HG03045 (cell line): ENCODE measurements around the gene HIVEP3.

Experiments
- ATAC-seq: cut with Tn5 transposase; IDR thresholded peaks from one replicate; pipeline ENCODE4 v1.9.1; 2021; ENCODE audit warnings: mild to moderate bottlenecking, moderate library complexity; ENCODE audit not compliant: unreplicated experiment

The HIVEP3 gene

GRCh38 chr1:41545996-41546832, 372.5 kb downstream of the HIVEP3 start:
- ATAC-seq, result no peak

DNA sequence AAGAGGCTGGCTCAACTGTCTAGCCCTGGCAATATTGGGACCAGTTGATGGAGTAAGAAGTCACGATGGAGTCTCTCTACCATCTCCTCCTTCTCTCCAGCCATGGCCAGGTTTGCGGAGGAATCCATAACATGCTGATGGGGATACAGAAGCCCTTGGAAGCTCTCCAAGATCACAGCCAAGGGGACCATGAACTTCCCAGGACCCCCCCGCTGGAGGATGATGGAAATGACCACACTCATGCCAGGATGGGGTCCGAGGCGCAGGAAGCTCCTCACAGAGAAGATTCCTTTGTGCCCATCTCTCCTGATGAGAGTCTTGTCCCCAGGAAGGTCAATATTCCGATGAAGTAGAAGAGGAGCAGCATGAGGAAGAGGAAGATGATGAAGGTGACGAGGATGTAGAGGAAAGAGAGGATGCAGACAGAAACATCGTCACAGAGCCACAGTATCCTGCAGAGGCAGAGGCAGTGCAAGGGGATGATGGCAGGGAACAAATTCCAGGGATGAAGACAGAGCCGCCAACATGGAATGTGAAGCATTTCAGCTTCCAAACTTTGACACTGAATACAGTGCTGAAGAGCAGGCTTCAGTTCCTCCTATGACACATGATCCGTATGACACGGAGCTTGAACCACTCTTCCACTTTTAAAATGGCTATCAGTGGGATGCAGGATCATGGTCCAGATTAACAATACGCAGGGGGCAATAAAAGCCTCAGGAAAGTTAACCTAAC, 376.4 kb downstream of the HIVEP3 start:
- ATAC-seq, result no peak

- ATAC-seq, result no peak
Measured at GRCh38 chr1:41541592-41541952, 377.1 kb downstream of the HIVEP3 start.

DNA sequence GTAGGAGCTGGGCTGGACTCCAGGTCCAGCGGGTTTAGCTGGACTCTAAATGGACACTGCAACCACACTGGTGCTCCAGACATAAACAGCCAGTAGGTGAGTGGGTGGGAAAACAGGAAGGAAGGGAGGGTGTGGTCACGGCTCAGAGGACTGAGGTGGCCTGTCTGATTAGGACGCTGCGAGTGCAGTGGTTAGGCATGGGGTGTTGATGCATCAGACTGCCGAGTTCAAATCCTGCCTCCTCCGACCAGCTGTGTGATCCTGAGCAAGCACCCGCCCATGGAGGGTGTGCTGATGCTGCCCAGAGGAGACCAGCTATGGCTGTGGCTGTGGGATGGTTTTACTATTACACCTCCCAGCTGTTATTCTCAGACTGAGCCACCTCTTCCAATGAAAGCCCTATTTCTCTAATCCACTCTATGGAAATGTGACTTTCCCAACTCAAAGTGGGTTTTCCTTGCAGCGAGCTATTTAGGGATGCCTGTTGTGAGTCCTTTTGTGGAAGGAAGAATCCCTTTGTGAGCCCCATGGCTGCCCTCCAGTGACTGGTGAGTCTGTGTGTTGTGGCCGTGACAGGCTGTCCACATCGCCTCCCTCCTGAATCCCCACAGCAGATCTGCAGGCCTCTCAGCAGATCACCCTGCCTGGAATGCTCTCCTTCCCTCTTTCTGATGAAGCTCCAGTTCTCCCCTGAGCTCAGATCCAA, 377.7 kb downstream of the HIVEP3 start:
- no peak for ATAC-seq

DNA sequence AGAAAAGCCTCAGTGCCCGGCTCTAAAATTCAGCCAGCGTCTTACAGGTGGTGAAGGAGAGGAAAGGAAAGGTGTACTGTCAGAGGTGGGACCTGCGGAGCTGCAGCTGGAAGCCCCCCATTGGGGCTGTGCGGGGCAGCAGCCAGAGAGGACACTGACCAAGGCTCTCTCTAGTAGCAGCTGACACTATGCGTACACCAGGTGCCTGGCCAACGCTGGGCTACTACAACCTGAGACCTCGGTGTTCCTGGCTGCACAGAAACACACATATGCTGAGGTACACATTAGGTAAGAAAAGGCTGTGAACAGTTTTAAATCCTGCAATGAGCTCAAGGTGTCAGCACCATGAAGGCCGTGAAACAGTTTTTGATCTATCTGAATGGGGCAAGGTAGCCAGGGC, 378.7 kb downstream of the HIVEP3 start:
- no peak for ATAC-seq

DNA sequence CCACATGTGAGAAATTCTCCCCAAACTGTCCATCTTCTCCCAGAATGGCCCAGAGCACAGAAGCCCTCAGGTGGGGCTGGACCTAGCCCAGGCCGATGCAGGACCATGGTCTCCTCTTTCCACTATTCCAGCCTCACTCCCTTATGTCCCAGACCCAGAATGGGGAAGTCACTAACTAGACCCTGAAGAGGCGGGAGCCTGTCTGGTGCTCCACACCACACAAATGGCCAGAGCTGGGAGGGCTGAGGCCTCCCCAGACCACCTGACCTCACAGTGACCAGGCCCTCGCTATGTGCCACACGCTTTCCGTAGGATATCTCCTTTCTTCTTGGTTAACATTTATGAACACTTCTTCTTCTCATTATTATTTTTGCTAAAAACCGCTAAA, 379.3 kb downstream of the HIVEP3 start:
- no peak for ATAC-seq

- ATAC-seq, result no peak
Measured at GRCh38 chr1:41538741-41539417, 379.8 kb downstream of the HIVEP3 start.

DNA sequence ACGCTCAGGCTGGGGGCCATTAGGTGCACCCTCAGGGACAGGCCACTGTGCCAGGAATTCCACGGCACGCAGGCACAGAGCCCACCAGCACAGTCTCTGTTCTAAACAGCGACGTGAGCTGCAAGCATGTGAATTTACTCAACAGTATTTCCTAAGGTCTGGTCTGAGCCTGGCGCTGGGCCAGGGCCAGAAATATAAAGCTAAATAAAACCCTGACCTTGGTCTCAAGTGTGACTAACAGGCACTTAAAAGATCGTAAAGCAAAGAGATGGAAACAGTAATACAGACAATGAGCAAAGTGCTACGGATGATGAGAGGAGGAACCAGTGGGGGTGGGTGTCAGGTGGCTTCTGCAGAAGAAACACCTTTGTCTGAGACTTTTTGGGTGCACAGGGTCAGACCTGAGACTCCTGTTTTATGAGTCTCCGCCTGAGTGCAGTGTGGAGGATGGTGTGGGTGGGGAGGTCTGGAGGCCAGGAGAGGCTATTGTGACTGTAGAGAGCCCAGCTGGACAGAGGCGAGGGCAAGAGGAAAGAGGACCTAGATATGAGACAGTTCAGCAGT, 380.9 kb downstream of the HIVEP3 start:
- ATAC-seq, result no peak

GRCh38 chr1:41537251-41537650, 381.5 kb downstream of the HIVEP3 start:
- no peak for ATAC-seq

- ATAC-seq, result no peak
Measured at GRCh38 chr1:41536361-41536802, 382.3 kb downstream of the HIVEP3 start.

DNA sequence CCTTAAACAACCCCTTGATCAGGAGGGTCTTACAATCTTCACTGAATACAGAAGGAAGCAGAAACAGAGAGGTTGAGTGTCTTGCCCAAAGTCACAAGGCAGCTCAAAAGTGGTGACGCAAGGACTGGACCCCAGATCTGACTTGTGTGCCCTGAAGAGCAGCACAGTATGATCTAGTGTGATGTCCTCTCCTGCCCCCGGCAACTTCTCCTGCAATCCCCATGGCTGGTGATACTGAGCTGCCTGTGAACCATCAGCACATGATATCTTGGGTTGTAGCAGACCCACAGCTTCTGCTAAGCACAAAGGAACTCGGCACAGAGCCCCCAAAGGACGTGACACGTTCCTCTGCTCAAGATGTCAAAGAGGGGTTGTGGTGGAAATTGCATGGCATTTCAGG, 383.0 kb downstream of the HIVEP3 start:
- ATAC-seq, result no peak

DNA sequence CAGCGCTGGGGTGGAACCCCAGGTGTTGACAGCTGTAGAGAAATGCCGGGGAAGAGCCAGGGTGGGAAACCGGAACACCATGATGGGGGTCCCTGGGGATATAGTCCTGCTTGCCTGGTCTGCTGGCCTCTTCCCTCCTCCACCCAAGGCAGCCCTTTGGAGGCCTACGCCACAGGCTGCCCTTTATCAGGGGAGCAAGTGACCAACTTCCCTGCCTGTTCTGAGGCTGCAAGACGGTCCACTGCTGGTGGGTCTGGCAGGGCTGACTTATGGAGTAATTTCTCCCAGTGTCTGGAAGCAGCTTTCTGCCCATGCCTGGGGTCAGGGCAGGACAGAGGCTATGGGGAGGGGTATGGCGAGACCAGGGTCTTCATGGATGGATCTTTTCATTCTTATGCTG, 383.4 kb downstream of the HIVEP3 start:
- ATAC-seq, result no peak

DNA sequence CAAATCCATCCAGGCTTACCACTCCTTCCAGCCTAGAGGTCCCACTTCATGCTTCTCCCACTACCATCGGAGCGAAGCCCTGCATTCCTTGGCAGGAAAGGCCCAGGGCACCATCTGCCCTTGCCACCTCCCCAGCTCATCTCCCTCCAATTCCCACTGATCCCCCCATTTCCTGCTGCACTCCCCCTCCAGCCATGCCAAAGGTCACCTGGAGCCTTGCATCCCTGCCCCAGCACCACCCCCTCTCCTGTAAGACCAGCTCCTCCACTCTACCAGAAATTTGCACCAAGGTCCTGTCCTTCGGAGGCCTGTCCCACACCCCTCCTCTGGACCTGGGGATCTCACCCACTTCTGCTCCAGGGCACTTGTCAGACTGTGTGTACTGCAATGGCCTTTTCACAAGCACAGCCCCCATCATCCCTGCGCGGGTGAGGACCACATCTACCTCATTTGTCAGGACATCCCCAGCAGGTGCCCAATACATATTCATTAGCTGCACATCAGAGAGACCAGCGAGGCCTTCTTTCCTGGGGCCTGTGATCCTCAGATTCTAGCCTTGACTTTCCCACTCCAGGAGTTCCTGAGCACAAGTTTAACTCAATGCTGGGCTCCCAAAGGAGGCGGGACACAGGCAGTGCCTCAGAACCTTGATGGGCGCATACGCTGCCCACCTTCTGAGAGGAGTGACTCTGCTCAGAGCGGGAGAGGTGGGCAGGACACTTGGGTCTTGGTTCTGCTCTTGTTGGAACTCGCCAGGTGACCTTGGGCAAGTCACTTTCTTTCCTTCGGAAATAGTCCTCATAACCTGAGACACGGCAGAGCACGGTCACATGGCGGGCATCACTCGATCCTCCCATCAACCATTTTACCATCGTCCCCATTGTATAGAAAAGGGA, 384.3 kb downstream of the HIVEP3 start:
- no peak for ATAC-seq

DNA sequence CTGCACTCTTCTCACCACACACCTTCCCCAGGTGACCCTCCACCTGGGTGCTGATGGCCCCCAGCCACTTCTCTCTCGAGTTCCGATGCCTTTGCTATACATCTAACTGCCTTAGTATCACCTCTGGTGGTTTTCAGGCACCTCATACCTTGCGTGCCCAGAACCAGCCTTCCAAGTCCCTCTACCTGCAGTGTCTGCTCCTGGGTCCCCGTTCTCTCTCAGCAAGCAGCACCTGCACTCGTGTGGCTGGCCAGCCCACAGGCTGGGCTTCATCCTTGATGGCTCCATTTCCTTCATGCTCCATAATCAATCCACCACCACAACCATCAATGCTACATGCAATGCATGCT, 385.0 kb downstream of the HIVEP3 start:
- ATAC-seq, result no peak

GRCh38 chr1:41533016-41533730, 385.5 kb downstream of the HIVEP3 start:
- ATAC-seq, result no peak

GRCh38 chr1:41532206-41532975, 386.3 kb downstream of the HIVEP3 start:
- ATAC-seq, result no peak

DNA sequence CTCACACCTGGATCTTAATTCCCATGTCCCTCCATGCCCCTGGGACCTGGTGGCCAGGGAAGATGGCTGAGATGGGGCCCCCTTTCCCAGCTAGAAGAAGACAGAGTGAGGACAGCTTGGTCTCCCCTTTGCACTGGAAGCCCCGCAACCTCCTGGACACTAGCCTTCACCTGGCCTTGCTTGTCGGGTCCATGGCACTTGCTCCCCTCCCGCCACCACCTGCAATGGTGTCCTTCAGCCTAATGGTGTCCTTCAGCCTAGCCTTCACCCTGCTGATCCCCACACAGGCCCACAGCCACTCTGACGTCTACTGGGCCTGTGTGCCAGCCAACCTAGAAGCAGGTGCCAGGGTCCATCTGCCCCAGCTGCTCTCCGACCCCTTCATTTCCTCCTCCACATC, 388.3 kb downstream of the HIVEP3 start:
- ATAC-seq, result no peak

DNA sequence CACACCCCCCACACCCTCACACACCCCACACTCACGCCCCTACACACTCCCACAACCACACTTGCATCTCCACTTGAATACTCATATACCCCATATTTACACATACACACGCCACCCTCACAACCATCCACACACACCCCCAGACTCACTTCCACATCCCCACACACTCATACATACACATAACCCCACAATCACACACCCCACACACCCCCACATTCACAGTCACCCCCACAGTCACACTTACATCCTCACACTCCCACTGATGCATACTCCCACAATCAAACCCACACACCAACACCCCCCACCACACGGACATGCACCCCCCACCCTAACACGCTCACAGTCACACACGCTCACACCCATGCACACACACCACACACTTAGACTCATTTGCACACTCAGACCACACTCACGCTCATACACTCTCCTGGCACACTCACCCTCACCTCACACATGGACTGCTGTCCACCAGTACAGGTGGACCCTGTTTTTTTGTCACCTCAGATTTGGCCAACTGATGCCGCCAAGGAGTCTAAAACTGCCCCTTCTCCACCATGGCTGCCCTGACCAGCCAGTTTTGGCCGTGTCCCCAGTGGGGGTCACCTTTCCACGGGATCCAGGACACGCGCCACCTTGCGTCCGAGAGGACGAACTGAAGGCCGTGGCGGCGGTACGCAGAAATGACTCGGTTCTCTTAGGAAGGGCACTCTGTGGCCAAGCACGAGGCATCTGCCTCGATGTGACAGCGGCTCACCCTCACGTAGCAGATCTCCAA, 388.9 kb downstream of the HIVEP3 start:
- ATAC-seq, result no peak
